ENCODE results near the gene FNDC3B. TPM values are rescaled to one million over a fixed set of nuclear protein-coding genes. Genes with fewer than 3 reads are reported as not detected.
A peak's percentile ranks its signal among the peaks of the same experiment; 100 is the strongest.

The FNDC3B gene
- total RNA-seq, 1 experiment from 2014 or later = 62.3 TPM

DNA sequence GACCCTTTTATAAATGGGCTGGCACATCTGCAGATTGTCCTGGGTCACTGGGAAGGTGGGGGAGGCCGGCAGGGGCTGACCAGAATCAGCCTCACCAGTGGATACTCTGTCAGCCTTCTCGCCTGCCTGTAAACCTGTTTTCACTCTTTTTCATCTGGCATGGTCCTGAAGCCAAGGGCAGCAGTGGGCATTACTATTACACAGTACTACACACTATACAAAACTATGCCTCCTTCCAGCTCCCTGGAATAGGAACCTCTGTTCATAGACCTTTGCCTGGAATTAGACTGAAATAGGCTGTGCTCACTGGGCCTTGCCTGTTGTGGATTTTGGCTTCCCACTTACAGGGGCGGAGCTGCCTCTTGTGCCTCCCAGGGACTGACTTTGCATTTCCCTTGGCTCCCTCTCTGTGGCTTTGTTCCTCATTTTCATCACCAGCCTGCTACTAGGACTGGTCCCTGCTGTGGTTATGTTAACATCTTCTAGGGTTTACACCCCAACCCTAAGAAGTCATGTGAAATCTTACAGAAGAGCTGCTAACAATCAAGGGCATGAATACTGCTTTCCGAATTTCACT, 120.7 kb downstream of the FNDC3B start:
- 0 out of 2 replicates have a peak, but pooled peaks cover 3% of the 10 kb centered on the region for H3K9me3 ChIP-seq (replicated peaks)
- no peaks in the 10 kb centered on the region for H3K27me3 ChIP-seq
- DNase-seq = no peak
- peaks cover 8% of the 10 kb centered on the region for H3K36me3 ChIP-seq
- no peak overlapping the region for H3K27ac ChIP-seq
- no peak overlapping the region for H3K4me3 ChIP-seq
- H3K4me1 ChIP-seq = peaks cover 12% of the 10 kb centered on the region

- no peak for DNase-seq
- peaks cover 7% of the 10 kb centered on the region for H3K4me1 ChIP-seq
- no peaks in the 10 kb centered on the region for H3K27me3 ChIP-seq
- no peak overlapping the region for H3K4me3 ChIP-seq
- peaks cover 11% of the 10 kb centered on the region for H3K36me3 ChIP-seq
- H3K27ac ChIP-seq = no peak overlapping the region
- H3K9me3 ChIP-seq (replicated peaks) = 0 out of 2 replicates have a peak, but pooled peaks cover 3% of the 10 kb centered on the region
These were observed 121.9 kb downstream of the FNDC3B start for GRCh38 chr3:172161133-172161789.

DNA sequence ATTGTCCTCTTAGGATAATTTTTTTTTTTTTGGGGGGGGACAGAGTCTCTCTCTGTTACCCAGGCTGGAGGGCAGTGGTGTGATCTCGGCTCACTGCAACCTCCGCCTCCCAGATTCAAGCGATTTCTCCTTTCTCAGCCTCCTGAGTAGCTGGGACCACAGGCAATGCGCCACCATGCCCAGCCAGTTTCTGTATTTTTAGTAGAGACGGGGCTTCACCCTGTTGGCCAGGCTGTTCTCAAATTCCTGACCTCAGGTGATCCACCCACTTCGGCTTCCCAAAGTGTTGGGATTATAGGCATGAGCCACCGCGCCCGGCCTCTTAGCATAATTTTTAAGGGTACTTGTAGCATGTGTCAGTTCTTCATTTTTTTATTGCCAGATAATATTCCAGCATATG, 122.6 kb downstream of the FNDC3B start:
- Histone ChIP-seq H3K4me1 (peaks cover under 1% of the 10 kb centered on the region), H3K27me3 (no peaks in the 10 kb centered on the region), H3K9me3 (replicated peaks) (0 out of 2 replicates have a peak, but pooled peaks cover 3% of the 10 kb centered on the region), H3K4me3 (no peak overlapping the region), H3K36me3 (peaks cover 8% of the 10 kb centered on the region), H3K27ac (no peak overlapping the region)
- no peak for DNase-seq

- 0 out of 2 replicates have a peak, but pooled peaks cover 3% of the 10 kb centered on the region for H3K9me3 ChIP-seq (replicated peaks)
- no peak for DNase-seq
These were observed 123.9 kb downstream of the FNDC3B start for GRCh38 chr3:172163320-172163719.

DNA sequence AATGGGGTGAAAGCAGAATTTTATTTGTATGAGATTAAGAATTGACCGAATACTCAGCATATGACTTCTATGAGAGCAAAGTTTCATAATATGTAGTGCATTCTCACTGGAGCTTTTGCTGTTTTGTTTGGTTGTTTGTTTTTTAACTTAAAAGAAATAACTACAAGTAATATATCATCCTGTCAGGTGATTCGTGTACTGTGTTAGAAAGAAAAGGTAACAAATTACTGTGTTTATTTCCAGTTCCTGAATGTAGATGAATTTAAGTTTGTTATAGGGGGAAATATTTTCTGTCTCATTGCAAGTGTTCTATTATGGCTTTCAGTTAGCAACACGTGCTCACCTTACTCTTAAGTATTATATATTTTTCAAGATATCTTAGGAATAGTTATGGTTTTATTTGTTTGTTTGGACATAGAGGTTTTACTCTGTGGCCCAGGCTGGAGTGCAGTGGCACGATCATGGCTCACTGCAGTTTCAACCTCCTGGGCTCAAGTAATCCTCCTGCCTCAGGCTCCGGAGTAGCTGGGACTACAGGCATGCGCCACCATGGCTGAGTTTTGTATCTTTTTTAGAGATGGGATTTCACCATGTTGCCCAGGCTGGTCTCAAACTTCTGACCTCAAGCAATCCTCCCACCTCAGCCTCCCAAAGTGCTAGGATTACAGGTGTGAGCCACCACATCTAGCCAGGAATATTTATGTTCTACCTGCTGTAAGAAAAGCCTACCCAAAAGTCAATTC, 125.4 kb downstream of the FNDC3B start:
- Histone ChIP-seq H3K9me3 (replicated peaks) (0 out of 2 replicates have a peak, but pooled peaks cover 3% of the 10 kb centered on the region), H3K4me3 (no peak overlapping the region), H3K36me3 (peaks cover 3% of the 10 kb centered on the region; the same call in 1 of the 2 replicates), H3K27me3 (no peaks in the 10 kb centered on the region), H3K27ac (no peak overlapping the region), H3K4me1 (peaks cover 11% of the 10 kb centered on the region)
- no peak for DNase-seq

More at GRCh38 chr3:172163320-172163719, 123.9 kb downstream of the FNDC3B start:
- Histone ChIP-seq H3K27ac (no peak overlapping the region), H3K4me3 (no peak overlapping the region), H3K4me1 (no peaks in the 10 kb centered on the region), H3K36me3 (peaks cover 3% of the 10 kb centered on the region; the same call in 1 of the 2 replicates), H3K27me3 (no peaks in the 10 kb centered on the region)

DNA sequence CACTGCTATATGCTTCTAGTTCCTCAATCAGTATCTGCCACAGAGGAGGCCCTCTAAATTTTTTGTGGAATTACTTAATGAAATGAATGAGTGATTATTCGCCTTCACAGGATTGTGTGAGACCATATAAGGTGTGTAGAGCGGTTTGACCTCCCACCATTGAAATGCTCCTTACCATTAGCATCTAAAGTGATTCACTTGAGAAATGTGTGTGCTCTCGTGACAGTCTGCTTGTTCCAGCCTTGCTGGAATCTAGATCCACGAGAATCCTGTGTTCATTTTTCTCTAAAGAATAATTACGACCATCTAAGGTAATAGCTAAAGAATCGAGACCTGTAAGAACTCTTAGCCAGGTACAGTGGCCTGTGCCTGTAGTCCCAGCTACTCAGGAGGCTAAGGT, 126.9 kb downstream of the FNDC3B start:
- Histone ChIP-seq H3K9me3 (replicated peaks) (0 out of 2 replicates have a peak, but pooled peaks cover 3% of the 10 kb centered on the region), H3K27me3 (no peaks in the 10 kb centered on the region), H3K4me3 (no peak overlapping the region), H3K4me1 (peaks cover 26% of the 10 kb centered on the region), H3K27ac (no peak overlapping the region), H3K36me3 (peaks cover 3% of the 10 kb centered on the region; the same call in 1 of the 2 replicates)
- DNase-seq = no peak

- Histone ChIP-seq H3K4me3 (no peak overlapping the region), H3K36me3 (peaks cover 3% of the 10 kb centered on the region; the same call in 1 of the 2 replicates), H3K9me3 (replicated peaks) (0 out of 2 replicates have a peak, but pooled peaks cover 3% of the 10 kb centered on the region), H3K27ac (no peak overlapping the region), H3K27me3 (no peaks in the 10 kb centered on the region), H3K4me1 (peaks cover 32% of the 10 kb centered on the region)
- no peak for DNase-seq
These were observed 127.5 kb downstream of the FNDC3B start for GRCh38 chr3:172166890-172167289.

DNA sequence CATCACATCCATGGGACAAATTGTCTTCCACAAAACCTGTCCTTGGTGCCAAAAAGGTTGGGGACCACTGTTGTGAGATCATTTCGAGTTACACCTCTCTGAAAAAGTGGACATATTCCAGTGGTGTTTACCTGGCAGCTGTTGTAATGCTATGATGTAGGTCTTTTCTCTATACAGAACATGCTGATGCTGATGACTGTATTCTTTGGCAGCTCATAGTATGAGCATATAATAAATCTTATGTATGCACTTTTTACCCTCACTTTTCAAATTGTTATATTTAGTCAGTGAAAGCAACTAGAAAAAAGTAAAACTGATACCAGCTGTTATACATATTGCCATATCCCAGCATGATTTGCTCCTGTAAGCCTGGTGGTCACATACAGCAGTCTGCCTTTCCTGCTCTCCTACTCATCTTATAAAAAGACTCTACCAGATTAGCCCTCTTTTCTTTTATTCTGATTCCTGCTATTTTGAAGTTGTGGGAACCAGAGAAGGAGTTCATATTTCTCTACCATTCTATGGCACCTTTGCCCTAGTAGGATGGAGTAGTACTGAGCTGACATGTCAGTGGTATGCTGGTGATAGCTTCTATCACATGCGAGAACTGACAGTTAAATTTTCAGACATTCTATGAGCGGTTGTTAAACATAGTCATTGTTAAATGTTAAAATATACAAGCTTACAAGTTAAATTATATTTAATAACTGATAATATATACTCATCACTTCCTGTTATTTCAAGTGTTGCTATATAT, 128.7 kb downstream of the FNDC3B start:
- no peak overlapping the region for H3K27ac ChIP-seq

GRCh38 chr3:172170073-172170709, 130.8 kb downstream of the FNDC3B start:
- DNase-seq = no peak
- Histone ChIP-seq H3K4me1 (peaks cover 57% of the 10 kb centered on the region), H3K9me3 (replicated peaks) (no peaks in the 10 kb centered on the region), H3K36me3 (peaks cover 3% of the 10 kb centered on the region; the same call in 1 of the 2 replicates), H3K27me3 (no peaks in the 10 kb centered on the region), H3K27ac (peak overlapping the region; percentile 68), H3K4me3 (no peak overlapping the region)

More for the DNA sequence above, 128.7 kb downstream of the FNDC3B start:
- H3K9me3 ChIP-seq (replicated peaks) = 0 out of 2 replicates have a peak, but pooled peaks cover 3% of the 10 kb centered on the region
- no peak for DNase-seq
- H3K4me1 ChIP-seq = peaks cover 42% of the 10 kb centered on the region
- no peaks in the 10 kb centered on the region for H3K27me3 ChIP-seq
- no peak overlapping the region for H3K4me3 ChIP-seq
- peaks cover 3% of the 10 kb centered on the region; the same call in 1 of the 2 replicates for H3K36me3 ChIP-seq

DNA sequence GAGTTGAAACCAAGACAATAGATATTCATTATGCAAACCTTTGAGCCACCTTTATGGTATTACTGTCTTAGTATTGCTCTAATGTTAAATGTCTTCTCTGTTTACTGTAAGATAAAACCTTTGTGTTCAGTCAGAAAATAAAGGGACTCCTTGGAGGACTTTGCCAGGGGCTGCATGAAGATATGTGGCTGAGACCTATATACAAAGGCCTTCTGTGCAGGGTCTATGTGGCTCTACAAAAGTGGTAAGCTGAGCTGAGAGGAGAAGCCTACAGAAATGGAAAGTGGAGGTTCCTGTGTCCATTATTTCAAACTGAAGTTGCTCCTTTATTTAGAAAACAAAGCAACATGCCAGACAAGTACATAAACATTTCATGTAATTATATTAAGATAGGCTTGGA, 131.5 kb downstream of the FNDC3B start:
- H3K9me3 ChIP-seq (replicated peaks) = no peaks in the 10 kb centered on the region
- H3K4me3 ChIP-seq = no peak overlapping the region
- no peaks in the 10 kb centered on the region for H3K27me3 ChIP-seq
- peaks cover 64% of the 10 kb centered on the region for H3K4me1 ChIP-seq
- peaks cover under 1% of the 10 kb centered on the region; the same call in 1 of the 2 replicates for H3K36me3 ChIP-seq
- H3K27ac ChIP-seq = peak overlapping the region; percentile 68
- peak in 1 of 2 experiments; percentile 52 for DNase-seq

- Histone ChIP-seq H3K36me3 (no peaks in the 10 kb centered on the region; the same call in 1 of the 2 replicates), H3K4me1 (peaks cover 71% of the 10 kb centered on the region), H3K27me3 (no peaks in the 10 kb centered on the region), H3K4me3 (no peak overlapping the region), H3K27ac (peak overlapping the region; percentile 68), H3K9me3 (replicated peaks) (no peaks in the 10 kb centered on the region)
- DNase-seq = peak; percentile 39 to 72
These were observed 132.2 kb downstream of the FNDC3B start for GRCh38 chr3:172171396-172172075.

DNA sequence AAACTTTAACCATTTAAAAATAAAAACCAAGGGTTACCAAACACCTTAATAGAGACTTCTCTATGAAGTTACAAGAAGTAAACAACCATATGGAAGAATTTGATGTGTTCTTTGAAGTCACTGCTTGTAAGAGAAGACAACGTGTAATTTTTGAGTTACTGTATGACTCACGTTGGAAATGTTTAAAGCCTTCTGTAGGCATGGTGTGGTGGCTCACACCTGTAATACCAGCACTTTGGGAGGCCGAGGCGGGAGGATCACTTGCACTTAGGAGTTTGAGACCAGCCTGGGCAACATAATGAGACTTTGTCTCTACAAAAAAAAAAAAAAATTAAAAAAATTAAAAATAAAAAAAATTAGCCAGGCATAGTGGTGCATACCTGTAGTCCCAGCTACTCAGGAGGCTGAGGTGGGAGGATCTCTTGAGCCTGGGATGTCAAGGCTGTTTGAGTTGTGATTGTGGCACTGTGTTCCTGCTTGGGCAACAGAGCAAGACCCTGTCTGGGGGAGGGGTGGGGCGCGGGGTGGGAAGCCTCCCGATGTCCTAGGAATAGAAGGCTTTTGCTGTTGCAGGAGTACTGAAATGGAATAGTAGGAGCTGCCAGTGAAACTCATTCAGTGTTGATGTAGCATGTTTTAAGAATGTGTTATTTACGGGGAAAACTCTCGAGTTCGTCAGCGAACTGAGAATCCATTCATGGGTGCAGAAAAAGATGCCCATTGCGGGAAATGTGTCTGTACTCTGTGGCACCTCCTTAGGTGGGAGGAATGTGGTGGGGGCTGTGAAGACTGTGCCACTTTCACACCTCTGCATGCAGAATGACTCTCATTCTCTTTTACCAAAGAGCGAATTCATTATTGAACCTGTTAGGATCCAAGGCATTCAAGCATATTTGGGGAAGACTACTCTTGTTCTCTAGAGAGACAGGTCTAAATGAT, 134.2 kb downstream of the FNDC3B start:
- Histone ChIP-seq H3K27ac (peak overlapping the region; percentile 97), H3K36me3 (peaks cover 10% of the 10 kb centered on the region; the same call in 1 of the 2 replicates), H3K27me3 (no peaks in the 10 kb centered on the region), H3K9me3 (replicated peaks) (no peaks in the 10 kb centered on the region), H3K4me3 (no peak overlapping the region), H3K4me1 (peaks cover 75% of the 10 kb centered on the region)
- DNase-seq = no peak
